ENCODE results near the gene SERGEF. TPM values are rescaled to one million over a fixed set of nuclear protein-coding genes. Genes with fewer than 3 reads are reported as not detected.

Gene SERGEF
- total RNA-seq, 2 donors from 2014 or later = 26.7 to 42.1 TPM

- no peak overlapping the region for H3K4me3 Mint-ChIP-seq
- TF ChIP-seq CTCF (conservative IDR thresholded peaks at IDR 0.05) = no peak
- Histone ChIP-seq H3K4me3 (ENCODE audit: low read length) (no peak overlapping the region), H3K4me1 (ENCODE audit: control insufficient read depth, insufficient read depth, low read length) (no peaks in the 10 kb centered on the region), H3K9me3 (ENCODE audit: control insufficient read depth, low read length) (no peaks in the 10 kb centered on the region), H3K27me3 (ENCODE audit: control insufficient read depth, insufficient read depth, low read length, poor library complexity, severe bottlenecking) (no peaks in the 10 kb centered on the region), H3K36me3 (ENCODE audit: control insufficient read depth, insufficient read depth, low read length) (no peaks in the 10 kb centered on the region), H3K27ac (ENCODE audit: low read depth, low read length) (no peak overlapping the region), H3K9ac (ENCODE audit: extremely low read depth, low read length, poor library complexity, severe bottlenecking) (no peak overlapping the region)
- DNase-seq = no peak
- no peaks in the 10 kb centered on the region for H3K27me3 Mint-ChIP-seq (ENCODE audit: insufficient read depth)
- H3K9me3 Mint-ChIP-seq = no peaks in the 10 kb centered on the region
- 88% methylated on average over 12 to 15 of the region's 15 CpGs for WGBS, 2 experiments (ENCODE audit: insufficient coverage in 1 of 2, insufficient read length in 1 of 2)
- no peak overlapping the region for H3K27ac Mint-ChIP-seq
- H3K36me3 Mint-ChIP-seq (ENCODE audit: low read depth) = no peaks in the 10 kb centered on the region
- H3K4me1 Mint-ChIP-seq = no peaks in the 10 kb centered on the region
These were observed 236.5 kb downstream of the SERGEF start for GRCh38 chr11:17776212-17776875.

DNA sequence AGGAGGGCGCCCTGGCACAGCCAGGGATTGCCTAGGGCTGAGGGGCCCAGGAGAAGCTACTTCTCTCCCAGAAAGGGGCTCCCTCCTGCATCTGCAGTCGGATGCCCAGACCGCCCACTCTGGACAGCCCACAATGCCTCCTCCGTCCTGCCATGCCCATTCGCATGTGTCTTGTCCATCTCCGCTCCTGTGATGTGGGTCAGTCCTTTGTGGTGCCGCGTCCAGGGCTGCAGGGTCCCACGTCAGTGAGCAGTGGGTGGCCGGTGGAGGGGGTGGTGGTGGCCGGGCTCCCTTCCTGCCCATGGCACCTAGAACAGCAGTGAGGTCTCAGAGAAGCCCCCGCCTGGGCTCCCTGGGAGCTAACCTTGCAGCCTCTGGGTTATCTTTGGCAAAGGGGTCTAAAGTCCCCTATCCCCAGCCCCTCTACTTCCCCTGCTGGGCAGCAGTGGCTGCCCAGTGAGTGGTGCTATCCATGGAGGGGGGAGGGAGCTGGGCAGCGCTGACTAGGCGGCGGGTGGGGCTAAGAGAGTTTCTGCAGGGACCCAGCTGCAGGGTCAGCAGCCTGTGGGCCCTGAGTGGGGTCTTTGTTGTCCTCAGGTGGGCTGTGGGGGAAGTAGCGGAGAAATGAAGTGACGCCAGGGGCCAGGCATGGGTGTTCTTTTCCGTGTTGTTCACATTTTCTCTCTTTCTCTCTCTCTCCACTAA, 237.2 kb downstream of the SERGEF start:
- no peak for DNase-seq
- no peak for TF ChIP-seq CTCF (conservative IDR thresholded peaks at IDR 0.05)
- WGBS, 2 experiments (ENCODE audit: insufficient coverage in 1 of 2, insufficient read length in 1 of 2) = 90% methylated on average over 10 to 17 of the region's 18 CpGs
- H3K4me3 Mint-ChIP-seq = no peak overlapping the region
- no peaks in the 10 kb centered on the region for H3K27me3 Mint-ChIP-seq (ENCODE audit: insufficient read depth)
- Histone ChIP-seq H3K9me3 (ENCODE audit: control insufficient read depth, low read length) (no peaks in the 10 kb centered on the region), H3K4me3 (ENCODE audit: low read length) (no peak overlapping the region), H3K27ac (ENCODE audit: low read depth, low read length) (no peak overlapping the region), H3K27me3 (ENCODE audit: control insufficient read depth, insufficient read depth, low read length, poor library complexity, severe bottlenecking) (no peaks in the 10 kb centered on the region), H3K4me1 (ENCODE audit: control insufficient read depth, insufficient read depth, low read length) (no peaks in the 10 kb centered on the region), H3K36me3 (ENCODE audit: control insufficient read depth, insufficient read depth, low read length) (no peaks in the 10 kb centered on the region), H3K9ac (ENCODE audit: extremely low read depth, low read length, poor library complexity, severe bottlenecking) (no peak overlapping the region)
- H3K9me3 Mint-ChIP-seq = no peaks in the 10 kb centered on the region
- H3K36me3 Mint-ChIP-seq (ENCODE audit: low read depth) = no peaks in the 10 kb centered on the region
- H3K4me1 Mint-ChIP-seq = no peaks in the 10 kb centered on the region
- H3K27ac Mint-ChIP-seq = no peak overlapping the region

GRCh38 chr11:17775035-17775348, 237.9 kb downstream of the SERGEF start:
- no peaks in the 10 kb centered on the region for H3K36me3 ChIP-seq (ENCODE audit: control insufficient read depth, insufficient read depth, low read length)
- 85% methylated on average over 3 of the region's 3 CpGs; no CpG with 5 or more reads in 1 of the 2 experiments for WGBS, 2 experiments (ENCODE audit: insufficient coverage in 1 of 2, insufficient read length in 1 of 2)

More at GRCh38 chr11:17775035-17775348, 237.9 kb downstream of the SERGEF start:
- Histone ChIP-seq H3K9me3 (ENCODE audit: control insufficient read depth, low read length) (no peaks in the 10 kb centered on the region), H3K4me1 (ENCODE audit: control insufficient read depth, insufficient read depth, low read length) (no peaks in the 10 kb centered on the region), H3K4me3 (ENCODE audit: low read length) (no peak overlapping the region), H3K27ac (ENCODE audit: low read depth, low read length) (no peak overlapping the region), H3K9ac (ENCODE audit: extremely low read depth, low read length, poor library complexity, severe bottlenecking) (no peak overlapping the region), H3K27me3 (ENCODE audit: control insufficient read depth, insufficient read depth, low read length, poor library complexity, severe bottlenecking) (no peaks in the 10 kb centered on the region)
- H3K4me1 Mint-ChIP-seq = no peaks in the 10 kb centered on the region
- no peak overlapping the region for H3K27ac Mint-ChIP-seq
- H3K9me3 Mint-ChIP-seq = no peaks in the 10 kb centered on the region
- no peak overlapping the region for H3K4me3 Mint-ChIP-seq
- no peaks in the 10 kb centered on the region for H3K36me3 Mint-ChIP-seq (ENCODE audit: low read depth)
- no peak for TF ChIP-seq CTCF (conservative IDR thresholded peaks at IDR 0.05)
- no peaks in the 10 kb centered on the region for H3K27me3 Mint-ChIP-seq (ENCODE audit: insufficient read depth)
- DNase-seq = no peak
